ENCODE measurements around the gene RAB8B. TPM values are rescaled to one million over a fixed set of nuclear protein-coding genes. Genes with fewer than 3 reads are reported as not detected.
A peak's percentile ranks its signal among the peaks of the same experiment; 100 is the strongest.
"Not testable (repeated sequence)": the region's sequence is repeated elsewhere in the genome, so short reads cannot be mapped to it uniquely, and the experiment has no call there.

The RAB8B gene
- total RNA-seq, 1 donor from 2014 or later, result 93.1 TPM

DNA sequence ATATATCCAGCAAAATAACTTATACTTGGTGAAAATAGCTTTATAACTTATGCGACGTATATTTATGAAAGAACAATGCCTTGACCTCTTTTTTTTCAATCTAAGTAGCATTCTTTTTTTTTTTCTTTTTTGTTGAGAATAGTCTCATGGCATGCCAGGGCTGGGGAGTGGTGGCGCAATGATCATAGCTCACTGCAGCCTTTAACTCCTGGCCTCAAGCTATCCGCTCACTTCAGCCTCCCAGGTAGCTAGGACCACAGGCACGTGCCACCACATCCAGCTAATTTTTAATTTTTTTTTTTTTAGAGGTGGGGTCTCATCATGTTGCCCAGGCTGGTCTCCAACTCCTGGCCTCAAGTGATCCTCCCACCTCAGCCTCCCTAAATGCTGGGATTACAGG, 43.5 kb downstream of the RAB8B start:
- no peaks in the 10 kb centered on the region for H3K27me3 Mint-ChIP-seq
- H3K36me3 Mint-ChIP-seq (ENCODE audit: low read depth), result peaks cover 34% of the 10 kb centered on the region
- DNase-seq (no peak), ATAC-seq (ENCODE audit: low read depth) (no peak)
- CTCF ChIA-PET, result interaction anchor here (0.7 to 1.7 kb wide), 4 partner anchors 12 to 184 kb away, joined by 3 to 10 read pairs (median 4); no protein-coding TSS in a partner anchor
- intact Hi-C loops (cut with micrococcal nuclease), result loop anchor here (2.0 to 5.0 kb wide), 2 partner anchors 20 to 41 kb away; no protein-coding TSS in a partner anchor
- no peaks in the 10 kb centered on the region for H3K9me3 Mint-ChIP-seq
- H3K4me1 Mint-ChIP-seq, result peaks cover 64% of the 10 kb centered on the region
- H3K4me3 Mint-ChIP-seq, result no peak overlapping the region
- POLR2A ChIA-PET, result interaction anchor here (0.6 to 3.9 kb wide), 5 partner anchors 39 to 100 kb away, joined by 3 to 14 read pairs (median 5); partner anchors contain the start of genes APH1B and RPS27L
- H3K27ac Mint-ChIP-seq, result no peak overlapping the region
- TF ChIP-seq, protein P1, sequence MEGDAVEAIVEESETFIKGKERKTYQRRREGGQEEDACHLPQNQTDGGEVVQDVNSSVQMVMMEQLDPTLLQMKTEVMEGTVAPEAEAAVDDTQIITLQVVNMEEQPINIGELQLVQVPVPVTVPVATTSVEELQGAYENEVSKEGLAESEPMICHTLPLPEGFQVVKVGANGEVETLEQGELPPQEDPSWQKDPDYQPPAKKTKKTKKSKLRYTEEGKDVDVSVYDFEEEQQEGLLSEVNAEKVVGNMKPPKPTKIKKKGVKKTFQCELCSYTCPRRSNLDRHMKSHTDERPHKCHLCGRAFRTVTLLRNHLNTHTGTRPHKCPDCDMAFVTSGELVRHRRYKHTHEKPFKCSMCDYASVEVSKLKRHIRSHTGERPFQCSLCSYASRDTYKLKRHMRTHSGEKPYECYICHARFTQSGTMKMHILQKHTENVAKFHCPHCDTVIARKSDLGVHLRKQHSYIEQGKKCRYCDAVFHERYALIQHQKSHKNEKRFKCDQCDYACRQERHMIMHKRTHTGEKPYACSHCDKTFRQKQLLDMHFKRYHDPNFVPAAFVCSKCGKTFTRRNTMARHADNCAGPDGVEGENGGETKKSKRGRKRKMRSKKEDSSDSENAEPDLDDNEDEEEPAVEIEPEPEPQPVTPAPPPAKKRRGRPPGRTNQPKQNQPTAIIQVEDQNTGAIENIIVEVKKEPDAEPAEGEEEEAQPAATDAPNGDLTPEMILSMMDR (IDR thresholded peaks at IDR 0.05), result no peak

DNA sequence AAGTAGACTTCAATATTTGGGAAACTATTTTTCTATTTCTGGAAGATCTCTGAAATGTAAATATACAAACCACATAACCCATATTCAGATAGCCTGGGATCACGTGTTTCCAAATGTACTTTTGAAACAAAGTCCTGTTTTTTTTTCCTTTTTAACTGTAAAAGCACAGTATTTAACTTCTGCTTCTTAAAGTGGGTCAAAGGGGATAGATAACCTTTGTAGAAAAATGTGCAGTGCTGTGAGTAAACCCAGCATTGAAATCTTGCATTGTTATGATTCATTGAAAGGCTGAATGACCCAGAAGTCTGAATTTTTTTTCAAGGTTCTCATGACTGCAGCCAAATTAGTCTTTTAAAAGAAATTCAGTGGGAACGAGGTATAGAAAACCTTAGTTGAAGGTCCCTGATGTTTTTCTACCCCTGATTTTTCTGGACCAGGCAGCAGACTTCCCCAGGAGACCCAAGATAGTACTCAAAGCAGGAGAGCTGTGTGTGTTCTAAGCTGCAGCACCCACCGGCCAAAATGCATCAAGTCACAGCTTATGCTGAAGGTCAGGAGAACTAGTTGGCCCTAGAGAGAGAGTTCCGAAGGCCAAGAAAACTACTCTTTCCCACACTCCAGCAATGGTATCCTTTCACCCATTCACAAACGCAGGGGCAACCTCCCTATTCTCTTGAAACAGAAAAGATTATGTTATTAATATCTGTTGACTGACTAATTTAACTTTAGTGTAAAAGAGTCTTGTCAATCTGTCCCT, 44.4 kb downstream of the RAB8B start:
- ATAC-seq (ENCODE audit: low read depth) (no peak), DNase-seq (no peak)
- H3K27me3 Mint-ChIP-seq, result no peaks in the 10 kb centered on the region
- ChIA-PET POLR2A (interaction anchor here (1.3 to 3.9 kb wide), 2 partner anchors 43 to 77 kb away, joined by 3 to 14 read pairs; partner anchors contain the start of genes APH1B and RPS27L), CTCF (interaction anchor here (1.7 kb wide), 1 partner anchor 11 kb away, joined by 10 read pairs; no protein-coding TSS in a partner anchor)
- TF ChIP-seq, protein P1 (IDR thresholded peaks at IDR 0.05), result no peak
- H3K4me3 Mint-ChIP-seq, result peak overlapping the region; percentile 56
- no peak overlapping the region for H3K27ac Mint-ChIP-seq
- H3K4me1 Mint-ChIP-seq, result peaks cover 66% of the 10 kb centered on the region
- intact Hi-C loops (cut with micrococcal nuclease), result loop anchor here (2.0 to 5.0 kb wide), 2 partner anchors 21 to 42 kb away; no protein-coding TSS in a partner anchor
- H3K9me3 Mint-ChIP-seq, result no peaks in the 10 kb centered on the region
- peaks cover 28% of the 10 kb centered on the region for H3K36me3 Mint-ChIP-seq (ENCODE audit: low read depth)

DNA sequence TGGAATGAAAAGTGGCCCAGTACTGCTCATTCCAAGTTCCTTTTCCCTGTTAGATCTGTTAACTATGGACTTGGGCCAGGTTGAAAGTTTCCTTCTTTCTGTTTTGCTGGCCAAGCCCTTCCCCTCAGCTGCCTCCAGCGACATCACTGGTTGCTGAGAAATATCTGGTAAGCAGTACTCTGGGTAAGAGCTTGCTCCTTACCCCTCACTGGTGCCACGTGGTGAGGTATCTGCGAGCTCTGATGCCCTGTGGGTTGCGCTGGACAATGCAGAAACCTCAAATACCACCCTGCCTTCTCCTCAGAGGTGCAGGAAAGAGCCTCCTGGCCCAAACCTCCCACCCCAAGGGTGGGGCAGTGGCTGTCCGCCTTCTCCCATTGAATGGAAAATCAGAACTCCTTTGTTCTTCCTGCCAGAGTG, 45.1 kb downstream of the RAB8B start:
- Mint-ChIP-seq H3K4me1 (peaks cover 68% of the 10 kb centered on the region), H3K27me3 (no peaks in the 10 kb centered on the region), H3K9me3 (no peaks in the 10 kb centered on the region), H3K4me3 (peak overlapping the region; percentile 56), H3K27ac (peak overlapping the region; percentile 59), H3K36me3 (ENCODE audit: low read depth) (peaks cover 24% of the 10 kb centered on the region)
- ATAC-seq (ENCODE audit: low read depth), result no peak
- DNase-seq, result no peak
- ChIA-PET POLR2A (no interaction called here), CTCF (no interaction called here)
- TF ChIP-seq, protein P1 (IDR thresholded peaks at IDR 0.05), result no peak
- intact Hi-C loops (cut with micrococcal nuclease), result loop anchor here (5.0 kb wide), 1 partner anchor 42 kb away; no protein-coding TSS in a partner anchor

DNA sequence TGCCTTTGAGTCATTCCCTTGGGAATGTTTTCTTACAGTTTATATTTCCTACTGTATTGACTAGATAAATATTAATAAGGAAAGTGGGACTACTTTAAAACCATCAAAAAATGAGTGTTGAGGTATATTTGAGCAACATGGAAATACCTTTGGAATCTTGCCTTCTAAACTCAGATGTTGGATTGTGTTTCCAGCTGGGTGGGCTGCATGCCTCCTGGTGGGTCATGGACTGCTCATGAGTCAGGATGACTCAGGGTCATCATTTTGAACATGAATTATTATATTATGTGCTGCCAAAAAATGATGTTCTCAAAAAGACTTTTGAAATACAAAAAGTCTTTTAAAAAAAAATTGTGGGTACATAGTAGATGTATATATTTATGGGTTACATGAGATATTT, 46.9 kb downstream of the RAB8B start:
- no peak overlapping the region for H3K27ac Mint-ChIP-seq
- DNase-seq, result no peak
- CTCF ChIA-PET, result no interaction called here
- TF ChIP-seq, protein P1 (IDR thresholded peaks at IDR 0.05), result no peak
- intact Hi-C loops (cut with micrococcal nuclease), result no loop called here
- peaks cover 27% of the 10 kb centered on the region for H3K36me3 Mint-ChIP-seq (ENCODE audit: low read depth)
- no peak for ATAC-seq (ENCODE audit: low read depth)
- POLR2A ChIA-PET, result no interaction called here
- H3K27me3 Mint-ChIP-seq, result no peaks in the 10 kb centered on the region
- H3K4me1 Mint-ChIP-seq, result peaks cover 66% of the 10 kb centered on the region
- no peaks in the 10 kb centered on the region for H3K9me3 Mint-ChIP-seq
- no peak overlapping the region for H3K4me3 Mint-ChIP-seq

DNA sequence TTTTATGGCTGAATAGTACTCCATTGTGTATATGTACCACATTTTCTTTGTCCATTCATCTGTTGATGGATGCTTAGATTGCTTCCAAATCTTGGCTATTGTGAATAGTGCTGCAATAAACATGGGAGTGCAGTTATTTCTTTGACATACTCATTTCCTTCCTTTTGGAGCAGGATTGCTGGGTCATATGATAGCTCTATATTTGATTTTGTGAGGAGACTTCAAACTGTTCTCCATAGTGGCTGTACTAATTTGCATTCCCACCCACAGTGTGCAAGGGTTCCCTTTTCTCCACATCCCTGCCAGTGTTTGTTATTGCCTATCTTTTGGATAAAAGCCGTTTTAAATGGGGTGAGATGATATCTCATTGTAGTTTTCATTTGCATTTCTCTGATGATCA, 47.7 kb downstream of the RAB8B start:
- intact Hi-C loops (cut with micrococcal nuclease); H3K27me3 Mint-ChIP-seq; H3K4me3 Mint-ChIP-seq; H3K9me3 Mint-ChIP-seq; DNase-seq; H3K27ac Mint-ChIP-seq; ATAC-seq (ENCODE audit: low read depth); POLR2A ChIA-PET: not testable (repeated sequence)
- Mint-ChIP-seq H3K36me3 (ENCODE audit: low read depth) (peaks cover 31% of the 10 kb centered on the region), H3K4me1 (peaks cover 59% of the 10 kb centered on the region)
- CTCF ChIA-PET, result interaction anchor here (1.8 kb wide), 1 partner anchor 9 kb away, joined by 4 read pairs; no protein-coding TSS in a partner anchor
